GM21786 (cell line): ENCODE data around the gene KCNAB1.

ENCODE experiments used
- ATAC-seq: cut with Tn5 transposase; IDR thresholded peaks from one replicate; pipeline ENCODE4 v1.9.1; 2021; ENCODE audit not compliant: unreplicated experiment

The KCNAB1 gene

GRCh38 chr3:156356537-156357363, 236.4 kb downstream of the KCNAB1 start:
- no peak for ATAC-seq

- no peak for ATAC-seq
These were observed 237.9 kb downstream of the KCNAB1 start for GRCh38 chr3:156358232-156358631.

- ATAC-seq = no peak
These were observed 239.0 kb downstream of the KCNAB1 start for GRCh38 chr3:156359368-156359767.

GRCh38 chr3:156360083-156360482, 239.7 kb downstream of the KCNAB1 start:
- no peak for ATAC-seq

GRCh38 chr3:156360963-156361362, 240.6 kb downstream of the KCNAB1 start:
- no peak for ATAC-seq

- no peak for ATAC-seq
These were observed 246.2 kb downstream of the KCNAB1 start for GRCh38 chr3:156366559-156366958.

GRCh38 chr3:156368189-156368588, 247.8 kb downstream of the KCNAB1 start:
- no peak for ATAC-seq

- no peak for ATAC-seq
These were observed 251.3 kb downstream of the KCNAB1 start for GRCh38 chr3:156371701-156372100.

GRCh38 chr3:156373095-156373494, 252.7 kb downstream of the KCNAB1 start:
- ATAC-seq = no peak

- no peak for ATAC-seq
These were observed 253.3 kb downstream of the KCNAB1 start for GRCh38 chr3:156373654-156374053.

GRCh38 chr3:156376199-156376598, 255.8 kb downstream of the KCNAB1 start:
- no peak for ATAC-seq

- ATAC-seq = no peak
These were observed 256.9 kb downstream of the KCNAB1 start for GRCh38 chr3:156377266-156377665.

- no peak for ATAC-seq
These were observed 257.3 kb downstream of the KCNAB1 start for GRCh38 chr3:156377718-156378117.

- ATAC-seq = no peak
These were observed 258.5 kb downstream of the KCNAB1 start for GRCh38 chr3:156378871-156379270.

GRCh38 chr3:156379327-156379726, 258.9 kb downstream of the KCNAB1 start:
- no peak for ATAC-seq

- no peak for ATAC-seq
These were observed 260.9 kb downstream of the KCNAB1 start for GRCh38 chr3:156381253-156381652.

GRCh38 chr3:156382458-156383346, 262.3 kb downstream of the KCNAB1 start:
- ATAC-seq = no peak

GRCh38 chr3:156383441-156384025, 263.2 kb downstream of the KCNAB1 start:
- no peak for ATAC-seq

- no peak for ATAC-seq
These were observed 268.4 kb downstream of the KCNAB1 start for GRCh38 chr3:156388497-156389448.

- no peak for ATAC-seq
These were observed 269.1 kb downstream of the KCNAB1 start for GRCh38 chr3:156389449-156389950.
